Measurements from ENCODE around the gene PRTN3.
A peak's percentile ranks its signal among the peaks of the same experiment; 100 is the strongest.
"Not testable (repeated sequence)": the region's sequence is repeated elsewhere in the genome, so short reads cannot be mapped to it uniquely, and the experiment has no call there.

The PRTN3 gene

DNA sequence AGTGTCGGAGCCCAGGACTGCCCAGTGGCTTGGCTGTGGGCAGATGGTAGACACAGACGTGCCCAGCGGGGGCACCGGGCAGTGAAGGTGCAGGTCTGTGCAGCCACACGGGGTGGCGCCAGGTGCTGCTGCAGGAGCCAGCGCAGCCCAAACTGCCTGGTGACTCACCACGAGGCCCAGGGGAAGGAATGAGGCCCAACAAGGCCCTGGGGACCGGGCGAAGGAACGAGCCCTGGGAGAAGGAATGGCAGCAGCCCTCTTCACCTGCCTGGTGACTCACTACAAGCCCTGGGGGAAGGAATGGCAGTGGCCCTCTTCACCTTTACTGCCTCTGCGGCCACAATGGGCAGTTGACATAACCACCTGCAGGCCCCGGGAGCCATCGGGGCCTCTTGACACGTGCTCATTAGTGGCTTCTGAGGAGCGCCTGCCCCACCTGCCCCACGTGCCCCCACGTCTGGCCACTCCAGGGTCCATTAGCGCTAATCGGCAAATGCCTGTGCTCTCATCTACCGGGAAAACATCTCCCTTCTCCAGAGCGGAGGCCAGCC lies 42.9 kb downstream of the PRTN3 start:
- DNase-seq (ENCODE audit: low read depth) = no peak

GRCh38 chr19:884420-885211 lies 43.8 kb downstream of the PRTN3 start:
- no peak for DNase-seq (ENCODE audit: low read depth)

GRCh38 chr19:885536-886224 lies 44.9 kb downstream of the PRTN3 start:
- DNase-seq (ENCODE audit: low read depth) = no peak

DNA sequence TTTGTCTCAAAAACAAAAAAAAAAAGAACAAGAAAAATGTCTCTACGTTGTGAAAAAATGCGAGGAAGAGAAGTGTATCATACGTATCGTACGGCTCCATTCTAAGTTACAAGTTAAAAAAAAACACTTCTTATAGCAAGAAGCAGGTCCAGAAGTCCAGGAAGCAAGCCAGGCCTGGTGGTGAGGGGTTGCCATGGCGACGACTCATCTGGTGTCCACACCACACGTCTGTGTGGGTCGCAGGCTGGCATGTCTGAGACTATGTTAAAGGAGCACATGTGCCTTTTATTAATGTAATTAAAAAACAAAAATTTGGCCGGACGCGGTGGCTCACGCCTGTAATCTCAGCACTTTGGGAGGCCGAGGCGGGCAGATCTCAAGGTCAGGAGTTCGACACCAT lies 46.3 kb downstream of the PRTN3 start:
- DNase-seq (ENCODE audit: low read depth) = no peak

GRCh38 chr19:887599-887998 lies 46.8 kb downstream of the PRTN3 start:
- no peak for DNase-seq (ENCODE audit: low read depth)

- no peak for DNase-seq (ENCODE audit: low read depth)
These were observed 48.0 kb downstream of the PRTN3 start for GRCh38 chr19:888581-889385.

GRCh38 chr19:889662-890295 lies 49.0 kb downstream of the PRTN3 start:
- no peak for DNase-seq (ENCODE audit: low read depth)

- no peak for DNase-seq (ENCODE audit: low read depth)
These were observed 50.0 kb downstream of the PRTN3 start for GRCh38 chr19:890831-891230.

GRCh38 chr19:891421-892200 lies 50.8 kb downstream of the PRTN3 start:
- DNase-seq (ENCODE audit: low read depth) = not testable (repeated sequence)

DNA sequence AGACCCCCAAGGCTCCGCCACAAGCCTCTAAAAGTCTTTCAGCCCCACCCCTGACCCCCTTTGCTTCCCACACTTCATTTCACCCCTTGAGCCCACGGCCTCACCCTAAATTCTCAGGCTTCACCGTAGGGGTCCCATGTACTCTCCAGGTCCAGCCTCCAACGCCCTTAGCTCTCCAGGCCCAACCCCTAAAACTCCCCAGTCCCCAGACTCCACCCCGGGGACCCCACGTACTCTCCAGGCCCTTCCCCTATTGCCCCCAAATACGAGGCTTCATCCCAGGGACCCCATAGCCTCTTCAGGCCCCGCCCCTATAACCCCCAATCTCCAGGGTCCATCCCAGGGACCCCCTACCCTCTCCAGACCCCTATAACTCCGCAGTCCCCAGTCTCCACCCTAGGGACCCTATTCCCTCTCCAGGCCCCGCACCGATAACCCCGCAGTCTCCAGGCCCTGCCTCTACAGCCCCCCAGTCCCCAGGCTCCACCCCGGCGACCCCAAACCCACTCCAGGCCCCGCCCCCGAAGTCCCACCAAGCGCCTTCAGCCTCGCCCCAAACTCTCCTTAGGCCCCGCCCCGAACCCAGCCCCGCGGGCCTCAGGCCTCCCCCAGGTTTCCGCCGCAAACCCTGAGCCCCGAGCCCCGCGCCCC lies 51.6 kb downstream of the PRTN3 start:
- DNase-seq (ENCODE audit: low read depth) = no peak

DNA sequence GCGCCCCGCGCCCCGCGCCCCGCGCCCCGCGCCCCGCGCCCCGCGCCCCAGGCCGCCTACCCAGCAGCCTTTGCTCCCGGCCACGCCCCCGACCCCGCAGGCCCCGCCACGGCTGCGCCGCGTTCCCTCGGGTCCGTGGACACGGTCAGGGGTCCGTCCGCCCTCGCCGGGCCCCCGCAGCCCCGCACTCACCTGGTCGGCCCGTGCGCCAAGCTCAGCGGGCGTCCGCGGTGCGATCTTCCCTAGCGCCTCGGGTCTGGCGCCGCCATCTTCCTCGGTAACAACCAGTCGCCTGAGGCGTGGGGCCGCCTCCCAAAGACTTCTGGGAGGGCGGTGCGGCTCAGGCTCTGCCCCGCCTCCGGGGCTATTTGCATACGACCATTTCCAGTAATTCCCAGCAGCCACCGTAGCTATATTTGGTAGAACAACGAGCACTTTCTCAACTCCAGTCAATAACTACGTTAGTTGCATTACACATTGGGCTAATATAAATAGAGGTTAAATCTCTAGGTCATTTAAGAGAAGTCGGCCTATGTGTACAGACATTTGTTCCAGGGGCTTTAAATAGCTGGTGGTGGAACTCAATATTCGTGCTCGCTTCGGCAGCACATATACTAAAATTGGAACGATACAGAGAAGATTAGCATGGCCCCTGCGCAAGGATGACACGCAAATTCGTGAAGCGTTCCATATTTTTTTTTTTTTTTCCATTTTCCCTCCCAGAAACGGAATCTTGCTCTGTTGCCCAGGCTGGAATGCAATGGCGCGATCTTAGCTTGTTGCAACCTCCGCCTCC lies 52.3 kb downstream of the PRTN3 start, which contains the start of the genes MED16 and RNU6-9:
Gene MED16 (minus strand): TSS at position 294 of the 796 bp plus-strand sequence. CDS start 2,056 bp downstream, outside the sequence.
Gene RNU6-9 (plus strand): TSS at position 591 of the 796 bp plus-strand sequence.
- DNase-seq (ENCODE audit: low read depth) = peak; percentile 81

DNA sequence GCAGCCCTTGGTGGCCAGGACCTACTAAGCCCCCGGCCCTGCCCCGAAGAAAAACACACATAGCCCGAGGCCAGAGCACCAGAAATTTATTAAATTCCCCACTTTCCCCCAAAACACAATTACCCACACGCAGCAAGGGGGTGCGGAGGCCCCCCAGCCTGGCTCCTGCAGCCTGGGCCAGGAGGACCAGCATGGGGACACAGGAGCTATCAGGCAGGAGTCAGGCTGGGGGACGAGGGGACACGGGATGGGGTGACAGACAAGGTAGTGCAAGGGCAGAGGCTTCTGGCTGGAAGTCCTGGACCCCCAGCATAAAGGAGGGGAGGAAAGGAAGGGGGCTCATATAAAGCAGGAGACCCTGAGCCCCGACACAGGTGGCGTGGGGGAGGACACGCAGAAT lies 55.6 kb downstream of the PRTN3 start:
- no peak for DNase-seq (ENCODE audit: low read depth)

- DNase-seq (ENCODE audit: low read depth) = no peak
These were observed 56.2 kb downstream of the PRTN3 start for GRCh38 chr19:896999-897398.

DNA sequence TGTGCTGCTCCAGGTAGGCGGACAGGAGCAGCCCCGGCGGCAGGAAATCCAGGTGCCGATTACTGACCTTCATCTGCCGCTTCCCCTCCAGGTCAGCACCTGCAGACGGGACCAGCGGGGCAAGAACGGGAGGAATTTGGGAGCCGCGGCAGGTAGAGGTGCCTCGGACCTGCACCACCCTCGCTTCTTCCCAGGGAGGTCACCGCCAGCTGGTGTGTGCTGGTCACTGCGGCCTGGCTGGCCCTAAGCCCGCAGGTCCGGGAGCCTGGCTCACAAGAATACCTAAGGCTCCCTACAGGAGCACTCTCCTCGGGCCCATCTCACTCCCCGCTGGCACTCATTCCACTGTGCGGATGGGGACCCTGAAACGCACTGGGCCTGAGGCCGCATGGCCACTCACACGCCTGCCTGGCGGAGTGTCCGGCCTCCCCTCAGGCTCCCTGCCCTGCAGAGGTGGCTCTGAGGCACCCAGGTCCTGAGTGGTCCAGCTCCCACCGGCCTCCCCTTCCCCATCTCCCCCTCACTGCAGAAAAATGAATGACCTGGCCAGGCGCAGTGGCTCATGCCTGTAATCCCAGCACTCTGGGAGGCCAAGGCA lies 56.7 kb downstream of the PRTN3 start:
- no peak for DNase-seq (ENCODE audit: low read depth)
